HepG2 (cell line): ENCODE measurements around the gene TBKBP1. TPM values are rescaled to one million over a fixed set of nuclear protein-coding genes. Genes with fewer than 3 reads are reported as not detected.

Source experiments
- ARHGAP35 ChIP-seq: sonication (generic); formaldehyde crosslinking; IDR thresholded peaks from 2 replicates; pipeline ENCODE4 v1.9.0; 2022; ENCODE audit warnings: mild to moderate bottlenecking, inconsistent platforms, moderate library complexity, missing genetic modification reagents, borderline replicate concordance
- BRCA1 ChIP-seq: sonication (generic); formaldehyde crosslinking; IDR thresholded peaks from 2 replicates; pipeline ENCODE4 v1.4.0; 2020; ENCODE audit warnings: missing genetic modification reagents
- CCAR2 ChIP-seq: fragments of 200-400 bp; formaldehyde crosslinking; optimal IDR thresholded peaks from 2 replicates; pipeline ENCODE3; 2018; ENCODE audit warnings: low read depth, mild to moderate bottlenecking, low read length, moderate library complexity
- FIP1L1 ChIP-seq: fragments of 200-400 bp; formaldehyde crosslinking; IDR thresholded peaks from 2 replicates; pipeline ENCODE4 v1.6.1; 2018; ENCODE audit warnings: low read depth, mild to moderate bottlenecking, low read length, moderate library complexity, borderline replicate concordance; ENCODE audit not compliant: insufficient read depth
- MATR3 ChIP-seq: sonication (generic); formaldehyde crosslinking; IDR thresholded peaks from 2 replicates; pipeline ENCODE4 v1.4.0; 2020; ENCODE audit warnings: missing genetic modification reagents
- MXI1 ChIP-seq: IDR thresholded peaks from 3 replicates; pipeline ENCODE4 v1.6.1; 2012; ENCODE audit warnings: low read depth, low read length, inconsistent platforms, borderline replicate concordance
- NFATC3 ChIP-seq: sonication (generic); formaldehyde crosslinking; IDR thresholded peaks from 2 replicates; pipeline ENCODE4 v1.5.1; 2020; ENCODE audit warnings: mild to moderate bottlenecking, missing genetic modification reagents
- TBX3 ChIP-seq: fragments of 450-650 bp; IDR thresholded peaks from 2 replicates; pipeline ENCODE4 v1.6.1; 2017; ENCODE audit warnings: antibody characterized with exemption, mild to moderate bottlenecking, inconsistent platforms, borderline replicate concordance
- ZMYM2 ChIP-seq: sonication (generic); formaldehyde crosslinking; IDR thresholded peaks from 2 replicates; pipeline ENCODE4 v1.8.0; 2022; ENCODE audit warnings: mild to moderate bottlenecking, missing genetic modification reagents
- ZNF136 ChIP-seq: sonication (generic); formaldehyde crosslinking; IDR thresholded peaks from 2 replicates; pipeline ENCODE4 v1.8.1; 2022; ENCODE audit warnings: low read depth, mild to moderate bottlenecking, moderate library complexity, missing genetic modification reagents
- ZNF549 ChIP-seq: sonication (generic); formaldehyde crosslinking; IDR thresholded peaks from 2 replicates; pipeline ENCODE4 v1.5.0; 2020; ENCODE audit warnings: missing genetic modification reagents
- ZNF558 ChIP-seq: sonication (generic); formaldehyde crosslinking; IDR thresholded peaks from 2 replicates; pipeline ENCODE4 v1.9.0; 2022; ENCODE audit warnings: mild to moderate bottlenecking, missing genetic modification reagents, borderline replicate concordance
- polyA plus RNA-seq, 8 experiments: library from polyadenylated mRNA; depleted of rRNA in 3 of 8; stranded (reverse) in 7 of 8; unstranded in 1 of 8; fragments of >200 nt; fragmentation: Illumina TruSeq in 4 of 8; extraction: Trizol in 4 of 8; gene quantifications; 2 replicates each; pipeline versions ENCODE4 v1.2.1 to v1.2.3, GENCODE V29; 2011 to 2016; ENCODE audit warnings: low read depth in 4 of 8, missing spikeins in 1 of 8, mixed read lengths in 1 of 8; ENCODE audit not compliant: insufficient read depth in 1 of 8
- total RNA-seq, 5 experiments: library from RNA; depleted of rRNA; stranded (reverse); fragments of >200 nt; fragmentation: Illumina TruSeq; extraction: Trizol; gene quantifications; 2 replicates each; pipeline ENCODE4 v1.2.3, GENCODE V29; 2016; ENCODE audit warnings: low read depth in 1 of 5
- TF ChIP-seq, protein P1 (sequence below): IDR thresholded peaks from 2 replicates; pipeline ENCODE4 v1.6.1; 2016; ENCODE audit warnings: mild to moderate bottlenecking, missing biosample characterization, missing genetic modification reagents
- TF ChIP-seq, protein P2 (sequence below): sonication (generic); formaldehyde crosslinking; IDR thresholded peaks from 2 replicates; pipeline ENCODE4 v1.4.0; 2020; ENCODE audit warnings: missing genetic modification reagents
- TF ChIP-seq, protein P3 (sequence below): sonication (generic); formaldehyde crosslinking; IDR thresholded peaks from 2 replicates; pipeline ENCODE4 v1.4.0; 2020; ENCODE audit warnings: missing genetic modification reagents
- TF ChIP-seq, protein P4 (sequence below): sonication (generic); formaldehyde crosslinking; IDR thresholded peaks from 2 replicates; pipeline ENCODE4 v1.5.1; 2020; ENCODE audit warnings: mild to moderate bottlenecking, missing genetic modification reagents, borderline replicate concordance
- TF ChIP-seq, protein P5 (sequence below): IDR thresholded peaks from 2 replicates; pipeline ENCODE4 v1.6.1; 2016; ENCODE audit warnings: low read depth, borderline replicate concordance

Gene TBKBP1
- total and polyA plus RNA-seq, 2 of the 13 experiments (the other 11 are each of a cell fraction or from before 2014, with no cell fraction given), result 2.6 to 7.0 TPM

DNA sequence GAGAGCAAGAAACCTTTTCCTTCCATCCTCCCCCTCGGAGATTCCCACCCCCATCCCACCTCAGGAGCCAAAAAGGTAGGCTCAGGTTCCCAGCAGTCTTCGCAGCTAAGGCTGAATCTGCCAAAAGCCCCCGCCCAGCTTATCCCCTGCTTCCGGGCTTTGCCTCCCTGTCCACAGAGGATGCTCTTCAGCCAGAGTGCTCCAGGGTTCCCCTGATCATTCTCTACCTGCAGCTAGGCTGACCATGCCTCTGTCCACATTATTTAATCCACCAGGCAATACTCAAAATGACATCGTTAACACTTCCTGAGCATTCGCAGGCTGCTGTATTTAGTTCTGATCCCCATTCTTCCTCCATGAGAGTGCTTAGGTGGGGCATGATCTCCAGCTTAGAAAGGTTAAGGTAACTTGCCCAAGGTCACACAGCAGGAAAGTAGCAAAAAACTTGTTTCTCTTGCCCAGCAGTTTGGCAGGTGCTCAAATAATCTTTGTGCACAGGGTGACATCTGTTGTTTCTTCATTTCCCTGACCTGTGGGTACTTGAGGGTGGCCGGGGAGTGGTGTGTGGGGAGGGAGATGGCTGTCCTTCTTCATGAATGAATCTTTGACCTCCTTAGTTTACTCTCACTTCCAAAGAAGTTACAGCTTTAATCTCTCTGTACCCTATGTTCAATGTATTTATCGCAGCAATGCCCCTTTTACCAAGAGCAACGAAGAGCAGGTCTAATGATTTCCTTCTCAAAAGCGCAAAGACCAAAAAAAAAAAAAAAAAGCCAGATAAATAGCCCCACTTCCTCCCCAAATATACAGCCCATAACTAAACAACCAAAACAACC lies 848 bp upstream of the TBKBP1 start (continued):
- TF ChIP-seq, protein P1, sequence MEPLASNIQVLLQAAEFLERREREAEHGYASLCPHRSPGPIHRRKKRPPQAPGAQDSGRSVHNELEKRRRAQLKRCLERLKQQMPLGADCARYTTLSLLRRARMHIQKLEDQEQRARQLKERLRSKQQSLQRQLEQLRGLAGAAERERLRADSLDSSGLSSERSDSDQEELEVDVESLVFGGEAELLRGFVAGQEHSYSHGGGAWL (CRISPR knock-in tag), result no peak
- TF ChIP-seq, protein P2, sequence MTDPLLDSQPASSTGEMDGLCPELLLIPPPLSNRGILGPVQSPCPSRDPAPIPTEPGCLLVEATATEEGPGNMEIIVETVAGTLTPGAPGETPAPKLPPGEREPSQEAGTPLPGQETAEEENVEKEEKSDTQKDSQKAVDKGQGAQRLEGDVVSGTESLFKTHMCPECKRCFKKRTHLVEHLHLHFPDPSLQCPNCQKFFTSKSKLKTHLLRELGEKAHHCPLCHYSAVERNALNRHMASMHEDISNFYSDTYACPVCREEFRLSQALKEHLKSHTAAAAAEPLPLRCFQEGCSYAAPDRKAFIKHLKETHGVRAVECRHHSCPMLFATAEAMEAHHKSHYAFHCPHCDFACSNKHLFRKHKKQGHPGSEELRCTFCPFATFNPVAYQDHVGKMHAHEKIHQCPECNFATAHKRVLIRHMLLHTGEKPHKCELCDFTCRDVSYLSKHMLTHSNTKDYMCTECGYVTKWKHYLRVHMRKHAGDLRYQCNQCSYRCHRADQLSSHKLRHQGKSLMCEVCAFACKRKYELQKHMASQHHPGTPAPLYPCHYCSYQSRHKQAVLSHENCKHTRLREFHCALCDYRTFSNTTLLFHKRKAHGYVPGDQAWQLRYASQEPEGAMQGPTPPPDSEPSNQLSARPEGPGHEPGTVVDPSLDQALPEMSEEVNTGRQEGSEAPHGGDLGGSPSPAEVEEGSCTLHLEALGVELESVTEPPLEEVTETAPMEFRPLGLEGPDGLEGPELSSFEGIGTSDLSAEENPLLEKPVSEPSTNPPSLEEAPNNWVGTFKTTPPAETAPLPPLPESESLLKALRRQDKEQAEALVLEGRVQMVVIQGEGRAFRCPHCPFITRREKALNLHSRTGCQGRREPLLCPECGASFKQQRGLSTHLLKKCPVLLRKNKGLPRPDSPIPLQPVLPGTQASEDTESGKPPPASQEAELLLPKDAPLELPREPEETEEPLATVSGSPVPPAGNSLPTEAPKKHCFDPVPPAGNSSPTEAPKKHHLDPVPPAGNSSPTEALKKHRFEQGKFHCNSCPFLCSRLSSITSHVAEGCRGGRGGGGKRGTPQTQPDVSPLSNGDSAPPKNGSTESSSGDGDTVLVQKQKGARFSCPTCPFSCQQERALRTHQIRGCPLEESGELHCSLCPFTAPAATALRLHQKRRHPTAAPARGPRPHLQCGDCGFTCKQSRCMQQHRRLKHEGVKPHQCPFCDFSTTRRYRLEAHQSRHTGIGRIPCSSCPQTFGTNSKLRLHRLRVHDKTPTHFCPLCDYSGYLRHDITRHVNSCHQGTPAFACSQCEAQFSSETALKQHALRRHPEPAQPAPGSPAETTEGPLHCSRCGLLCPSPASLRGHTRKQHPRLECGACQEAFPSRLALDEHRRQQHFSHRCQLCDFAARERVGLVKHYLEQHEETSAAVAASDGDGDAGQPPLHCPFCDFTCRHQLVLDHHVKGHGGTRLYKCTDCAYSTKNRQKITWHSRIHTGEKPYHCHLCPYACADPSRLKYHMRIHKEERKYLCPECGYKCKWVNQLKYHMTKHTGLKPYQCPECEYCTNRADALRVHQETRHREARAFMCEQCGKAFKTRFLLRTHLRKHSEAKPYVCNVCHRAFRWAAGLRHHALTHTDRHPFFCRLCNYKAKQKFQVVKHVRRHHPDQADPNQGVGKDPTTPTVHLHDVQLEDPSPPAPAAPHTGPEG, result no peak
- TF ChIP-seq, protein P3, sequence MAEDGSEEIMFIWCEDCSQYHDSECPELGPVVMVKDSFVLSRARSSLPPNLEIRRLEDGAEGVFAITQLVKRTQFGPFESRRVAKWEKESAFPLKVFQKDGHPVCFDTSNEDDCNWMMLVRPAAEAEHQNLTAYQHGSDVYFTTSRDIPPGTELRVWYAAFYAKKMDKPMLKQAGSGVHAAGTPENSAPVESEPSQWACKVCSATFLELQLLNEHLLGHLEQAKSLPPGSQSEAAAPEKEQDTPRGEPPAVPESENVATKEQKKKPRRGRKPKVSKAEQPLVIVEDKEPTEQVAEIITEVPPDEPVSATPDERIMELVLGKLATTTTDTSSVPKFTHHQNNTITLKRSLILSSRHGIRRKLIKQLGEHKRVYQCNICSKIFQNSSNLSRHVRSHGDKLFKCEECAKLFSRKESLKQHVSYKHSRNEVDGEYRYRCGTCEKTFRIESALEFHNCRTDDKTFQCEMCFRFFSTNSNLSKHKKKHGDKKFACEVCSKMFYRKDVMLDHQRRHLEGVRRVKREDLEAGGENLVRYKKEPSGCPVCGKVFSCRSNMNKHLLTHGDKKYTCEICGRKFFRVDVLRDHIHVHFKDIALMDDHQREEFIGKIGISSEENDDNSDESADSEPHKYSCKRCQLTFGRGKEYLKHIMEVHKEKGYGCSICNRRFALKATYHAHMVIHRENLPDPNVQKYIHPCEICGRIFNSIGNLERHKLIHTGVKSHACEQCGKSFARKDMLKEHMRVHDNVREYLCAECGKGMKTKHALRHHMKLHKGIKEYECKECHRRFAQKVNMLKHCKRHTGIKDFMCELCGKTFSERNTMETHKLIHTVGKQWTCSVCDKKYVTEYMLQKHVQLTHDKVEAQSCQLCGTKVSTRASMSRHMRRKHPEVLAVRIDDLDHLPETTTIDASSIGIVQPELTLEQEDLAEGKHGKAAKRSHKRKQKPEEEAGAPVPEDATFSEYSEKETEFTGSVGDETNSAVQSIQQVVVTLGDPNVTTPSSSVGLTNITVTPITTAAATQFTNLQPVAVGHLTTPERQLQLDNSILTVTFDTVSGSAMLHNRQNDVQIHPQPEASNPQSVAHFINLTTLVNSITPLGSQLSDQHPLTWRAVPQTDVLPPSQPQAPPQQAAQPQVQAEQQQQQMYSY (CRISPR knock-in tag), result no peak
- TF ChIP-seq ZMYM2 (CRISPR knock-in tag) (no peak), CCAR2 (no peak), FIP1L1 (no peak), MATR3 (no peak), NFATC3 (CRISPR knock-in tag) (no peak), ZNF549 (CRISPR knock-in tag) (no peak), ARHGAP35 (CRISPR knock-in tag) (no peak), BRCA1 (no peak), TBX3 (no peak), ZNF558 (CRISPR knock-in tag) (no peak), ZNF136 (CRISPR knock-in tag) (0 out of 2 replicates have a peak, but pooled peaks have one; percentile 34), MXI1 (no peak)
- TF ChIP-seq, protein P4, sequence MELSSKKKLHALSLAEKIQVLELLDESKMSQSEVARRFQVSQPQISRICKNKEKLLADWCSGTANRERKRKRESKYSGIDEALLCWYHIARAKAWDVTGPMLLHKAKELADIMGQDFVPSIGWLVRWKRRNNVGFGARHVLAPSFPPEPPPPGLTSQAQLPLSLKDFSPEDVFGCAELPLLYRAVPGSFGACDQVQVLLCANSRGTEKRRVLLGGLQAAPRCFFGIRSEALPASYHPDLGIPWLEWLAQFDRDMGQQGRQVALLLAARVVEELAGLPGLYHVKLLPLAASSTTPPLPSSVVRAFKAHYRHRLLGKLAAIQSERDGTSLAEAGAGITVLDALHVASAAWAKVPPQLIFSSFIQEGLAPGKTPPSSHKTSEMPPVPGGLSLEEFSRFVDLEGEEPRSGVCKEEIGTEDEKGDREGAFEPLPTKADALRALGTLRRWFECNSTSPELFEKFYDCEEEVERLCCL (CRISPR knock-in tag), result no peak
- TF ChIP-seq, protein P5, sequence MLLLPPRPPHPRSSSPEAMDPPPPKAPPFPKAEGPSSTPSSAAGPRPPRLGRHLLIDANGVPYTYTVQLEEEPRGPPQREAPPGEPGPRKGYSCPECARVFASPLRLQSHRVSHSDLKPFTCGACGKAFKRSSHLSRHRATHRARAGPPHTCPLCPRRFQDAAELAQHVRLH (CRISPR knock-in tag), result no peak
